Adrenal gland (tissue), 5 donors: ENCODE measurements around the gene ULK3.

Experiments used
- POLR2A ChIP-seq, 2 donors: fragments of 450-650 bp; IDR thresholded peaks; one replicate each; pipeline ENCODE4 v1.6.1; 2017; ENCODE audit warnings: antibody characterized with exemption in 2 of 2, mild to moderate bottlenecking in 2 of 2, moderate library complexity in 1 of 2
- TF ChIP-seq, protein P1 (sequence below), 6 experiments: fragments of 450-650 bp in 4 of 6; fragments of 200-600 bp in 2 of 6; sonication (generic) in 1 of 6; IDR thresholded peaks; 1 replicate in 5 of 6; 2 replicates in 1 of 6; pipeline versions ENCODE4 v1.5.1 to v1.8.0; 2016 to 2021; ENCODE audit warnings: antibody characterized with exemption in 6 of 6, mild to moderate bottlenecking in 2 of 6, moderate library complexity in 1 of 6
- donor health status: DM: no; HTN: no; CAD: no.

DNA sequence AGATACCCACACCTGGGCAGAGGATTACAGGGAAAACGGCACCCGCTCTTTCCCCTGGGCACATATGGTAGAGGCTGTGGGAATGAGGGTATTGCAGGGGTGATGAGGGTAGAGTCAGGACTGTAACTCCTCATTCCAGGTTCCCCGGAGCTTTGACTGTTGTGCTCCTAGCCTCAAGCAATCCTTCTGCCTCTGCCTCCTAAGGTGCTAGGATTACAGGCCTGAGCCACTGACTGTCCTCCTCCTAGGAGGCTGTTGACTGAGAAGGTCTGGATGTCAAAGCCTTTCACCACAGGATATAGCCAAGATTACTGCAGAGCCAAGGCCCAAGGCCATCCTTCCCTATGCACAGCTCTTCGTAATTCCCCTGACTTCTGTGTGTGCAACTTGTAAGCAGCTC is 45.8 kb upstream of the ULK3 start:
- TF ChIP-seq, protein P1, sequence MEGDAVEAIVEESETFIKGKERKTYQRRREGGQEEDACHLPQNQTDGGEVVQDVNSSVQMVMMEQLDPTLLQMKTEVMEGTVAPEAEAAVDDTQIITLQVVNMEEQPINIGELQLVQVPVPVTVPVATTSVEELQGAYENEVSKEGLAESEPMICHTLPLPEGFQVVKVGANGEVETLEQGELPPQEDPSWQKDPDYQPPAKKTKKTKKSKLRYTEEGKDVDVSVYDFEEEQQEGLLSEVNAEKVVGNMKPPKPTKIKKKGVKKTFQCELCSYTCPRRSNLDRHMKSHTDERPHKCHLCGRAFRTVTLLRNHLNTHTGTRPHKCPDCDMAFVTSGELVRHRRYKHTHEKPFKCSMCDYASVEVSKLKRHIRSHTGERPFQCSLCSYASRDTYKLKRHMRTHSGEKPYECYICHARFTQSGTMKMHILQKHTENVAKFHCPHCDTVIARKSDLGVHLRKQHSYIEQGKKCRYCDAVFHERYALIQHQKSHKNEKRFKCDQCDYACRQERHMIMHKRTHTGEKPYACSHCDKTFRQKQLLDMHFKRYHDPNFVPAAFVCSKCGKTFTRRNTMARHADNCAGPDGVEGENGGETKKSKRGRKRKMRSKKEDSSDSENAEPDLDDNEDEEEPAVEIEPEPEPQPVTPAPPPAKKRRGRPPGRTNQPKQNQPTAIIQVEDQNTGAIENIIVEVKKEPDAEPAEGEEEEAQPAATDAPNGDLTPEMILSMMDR (IDR thresholded peaks at IDR 0.05): no peak
- no peak for TF ChIP-seq POLR2A (IDR thresholded peaks at IDR 0.05)
